ENCODE results near the gene PRKCE. TPM values are rescaled to one million over a fixed set of nuclear protein-coding genes. Genes with fewer than 3 reads are reported as not detected.

PRKCE gene
- total RNA-seq, 1 experiment from 2014 or later, result 17.7 TPM

DNA sequence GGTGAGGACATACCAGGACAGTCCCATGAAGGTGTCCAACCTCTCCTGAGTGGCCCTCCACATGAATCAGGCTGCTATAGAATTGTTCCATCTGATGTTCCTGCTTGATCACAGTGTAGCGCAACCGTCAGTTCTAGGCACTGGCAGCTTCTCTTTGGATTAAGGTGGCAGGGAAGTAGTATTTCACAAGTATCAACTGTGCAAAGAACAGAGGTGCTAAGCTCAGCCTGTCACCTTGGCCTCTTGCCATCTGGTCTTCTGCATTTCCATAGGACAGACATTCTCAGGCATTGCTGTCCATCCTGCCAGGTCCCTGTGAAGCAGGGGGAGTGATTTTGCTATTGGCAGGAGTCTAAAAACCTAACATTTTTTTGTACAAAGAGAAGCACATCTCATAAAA is 463.5 kb downstream of the PRKCE start:
- no peaks in the 10 kb centered on the region for H3K27me3 Mint-ChIP-seq (ENCODE audit: unreplicated experiment)
- H3K4me3 Mint-ChIP-seq (ENCODE audit: low read depth, unreplicated experiment), result no peak overlapping the region
- H3K27ac Mint-ChIP-seq (ENCODE audit: unreplicated experiment), result no peak overlapping the region
- intact Hi-C loops (cut with micrococcal nuclease; ENCODE audit: unreplicated experiment), result no loop called here
- no peak for DNase-seq
- H3K9me3 Mint-ChIP-seq (ENCODE audit: low read depth, unreplicated experiment), result peaks cover 2% of the 10 kb centered on the region
- no TSS peak for BruUV-seq (replicated peaks)
- CTCF ChIA-PET, result interaction anchor here (0.7 kb wide), 1 partner anchor 439 kb away, joined by 7 read pairs; no protein-coding TSS in a partner anchor
- H3K4me1 Mint-ChIP-seq (ENCODE audit: low read depth, unreplicated experiment), result peaks cover 25% of the 10 kb centered on the region
- H3K36me3 Mint-ChIP-seq (ENCODE audit: insufficient read depth, unreplicated experiment), result no peaks in the 10 kb centered on the region
- TF ChIP-seq, protein P1, sequence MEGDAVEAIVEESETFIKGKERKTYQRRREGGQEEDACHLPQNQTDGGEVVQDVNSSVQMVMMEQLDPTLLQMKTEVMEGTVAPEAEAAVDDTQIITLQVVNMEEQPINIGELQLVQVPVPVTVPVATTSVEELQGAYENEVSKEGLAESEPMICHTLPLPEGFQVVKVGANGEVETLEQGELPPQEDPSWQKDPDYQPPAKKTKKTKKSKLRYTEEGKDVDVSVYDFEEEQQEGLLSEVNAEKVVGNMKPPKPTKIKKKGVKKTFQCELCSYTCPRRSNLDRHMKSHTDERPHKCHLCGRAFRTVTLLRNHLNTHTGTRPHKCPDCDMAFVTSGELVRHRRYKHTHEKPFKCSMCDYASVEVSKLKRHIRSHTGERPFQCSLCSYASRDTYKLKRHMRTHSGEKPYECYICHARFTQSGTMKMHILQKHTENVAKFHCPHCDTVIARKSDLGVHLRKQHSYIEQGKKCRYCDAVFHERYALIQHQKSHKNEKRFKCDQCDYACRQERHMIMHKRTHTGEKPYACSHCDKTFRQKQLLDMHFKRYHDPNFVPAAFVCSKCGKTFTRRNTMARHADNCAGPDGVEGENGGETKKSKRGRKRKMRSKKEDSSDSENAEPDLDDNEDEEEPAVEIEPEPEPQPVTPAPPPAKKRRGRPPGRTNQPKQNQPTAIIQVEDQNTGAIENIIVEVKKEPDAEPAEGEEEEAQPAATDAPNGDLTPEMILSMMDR (IDR thresholded peaks at IDR 0.05; ENCODE audit: unreplicated experiment), result no peak

GRCh38 chr2:46116150-46116549 is 464.7 kb downstream of the PRKCE start:
- Mint-ChIP-seq H3K27ac (ENCODE audit: unreplicated experiment) (peak overlapping the region; percentile 50), H3K27me3 (ENCODE audit: unreplicated experiment) (no peaks in the 10 kb centered on the region), H3K36me3 (ENCODE audit: insufficient read depth, unreplicated experiment) (no peaks in the 10 kb centered on the region), H3K4me1 (ENCODE audit: low read depth, unreplicated experiment) (peaks cover 25% of the 10 kb centered on the region), H3K9me3 (ENCODE audit: low read depth, unreplicated experiment) (peaks cover 2% of the 10 kb centered on the region), H3K4me3 (ENCODE audit: low read depth, unreplicated experiment) (no peak overlapping the region)
- DNase-seq, result no peak
- intact Hi-C loops (cut with micrococcal nuclease; ENCODE audit: unreplicated experiment), result no loop called here
- TF ChIP-seq, protein P1 (IDR thresholded peaks at IDR 0.05; ENCODE audit: unreplicated experiment), result no peak
- CTCF ChIA-PET, result no interaction called here
- BruUV-seq (replicated peaks), result no TSS peak

DNA sequence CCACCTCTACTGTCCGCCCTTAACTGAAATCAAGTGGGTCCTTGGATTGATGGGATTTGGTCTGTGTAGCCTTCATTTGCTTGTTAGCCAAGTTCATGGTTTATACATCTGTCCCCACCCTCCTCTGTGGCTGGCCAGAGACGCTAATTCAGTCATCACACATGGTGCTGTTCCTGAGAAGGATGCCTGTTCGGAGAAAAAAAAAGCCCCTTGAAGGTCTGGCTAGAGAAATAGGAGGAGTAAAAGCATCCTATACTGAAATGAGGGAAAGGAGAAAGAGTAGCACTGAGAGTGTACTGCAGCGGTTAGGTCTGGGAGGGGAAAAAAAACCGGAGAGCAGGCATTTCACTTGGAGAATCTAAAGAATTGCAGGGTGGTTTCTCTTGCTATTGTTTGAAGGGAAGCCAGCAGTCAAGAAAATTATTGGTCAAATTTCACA is 465.1 kb downstream of the PRKCE start:
- Mint-ChIP-seq H3K27ac (ENCODE audit: unreplicated experiment) (peak overlapping the region; percentile 50), H3K4me1 (ENCODE audit: low read depth, unreplicated experiment) (peaks cover 25% of the 10 kb centered on the region), H3K27me3 (ENCODE audit: unreplicated experiment) (no peaks in the 10 kb centered on the region), H3K9me3 (ENCODE audit: low read depth, unreplicated experiment) (peaks cover 2% of the 10 kb centered on the region), H3K36me3 (ENCODE audit: insufficient read depth, unreplicated experiment) (no peaks in the 10 kb centered on the region), H3K4me3 (ENCODE audit: low read depth, unreplicated experiment) (no peak overlapping the region)
- BruUV-seq (replicated peaks), result no TSS peak
- TF ChIP-seq, protein P1 (IDR thresholded peaks at IDR 0.05; ENCODE audit: unreplicated experiment), result no peak
- intact Hi-C loops (cut with micrococcal nuclease; ENCODE audit: unreplicated experiment), result no loop called here
- CTCF ChIA-PET, result interaction anchor here (0.6 kb wide), 1 partner anchor 138 kb away, joined by 4 read pairs; no protein-coding TSS in a partner anchor
- DNase-seq, result no peak

DNA sequence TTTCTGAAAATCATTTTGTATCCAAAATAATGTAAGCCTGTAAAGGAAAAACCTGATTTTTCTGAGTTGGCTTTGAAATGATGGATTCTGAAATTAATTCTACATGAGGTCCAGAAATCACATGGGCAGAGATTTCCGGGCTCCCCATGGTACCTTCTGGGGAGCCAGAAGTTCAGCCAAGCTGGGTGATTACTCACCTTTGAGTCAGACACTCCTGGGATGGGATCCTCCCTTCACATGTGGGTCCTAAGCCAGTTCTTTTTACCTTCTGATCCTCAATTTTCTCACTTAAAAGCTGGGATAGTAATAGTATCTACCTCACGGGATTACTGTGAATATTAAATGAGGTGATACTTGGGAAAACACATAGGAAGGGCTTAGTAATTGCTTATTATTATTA is 465.9 kb downstream of the PRKCE start:
- CTCF ChIA-PET, result interaction anchor here (1.0 to 1.3 kb wide), 2 partner anchors 15 to 112 kb away, joined by 3 to 7 read pairs; no protein-coding TSS in a partner anchor

More for the DNA sequence above, 465.9 kb downstream of the PRKCE start:
- no peaks in the 10 kb centered on the region for H3K27me3 Mint-ChIP-seq (ENCODE audit: unreplicated experiment)
- no peaks in the 10 kb centered on the region for H3K36me3 Mint-ChIP-seq (ENCODE audit: insufficient read depth, unreplicated experiment)
- H3K4me1 Mint-ChIP-seq (ENCODE audit: low read depth, unreplicated experiment), result peaks cover 25% of the 10 kb centered on the region
- H3K9me3 Mint-ChIP-seq (ENCODE audit: low read depth, unreplicated experiment), result peaks cover 2% of the 10 kb centered on the region
- BruUV-seq (replicated peaks), result no TSS peak
- no peak overlapping the region for H3K4me3 Mint-ChIP-seq (ENCODE audit: low read depth, unreplicated experiment)
- peak; percentile 40 for DNase-seq
- intact Hi-C loops (cut with micrococcal nuclease; ENCODE audit: unreplicated experiment), result no loop called here
- TF ChIP-seq, protein P1 (IDR thresholded peaks at IDR 0.05; ENCODE audit: unreplicated experiment), result no peak
- no peak overlapping the region for H3K27ac Mint-ChIP-seq (ENCODE audit: unreplicated experiment)

Measured in Calu3 (cell line).